H1 (cell line): ENCODE results near the gene CAMK2D. TPM values are rescaled to one million over a fixed set of nuclear protein-coding genes. Genes with fewer than 3 reads are reported as not detected.

Experiments used
- GABPA ChIP-seq: IDR thresholded peaks from 2 replicates; pipeline ENCODE4 v1.6.1; 2011; ENCODE audit warnings: mild to moderate bottlenecking, low read length, moderate library complexity, borderline replicate concordance; ENCODE audit not compliant: insufficient read depth
- MAFK ChIP-seq: IDR thresholded peaks from 2 replicates; pipeline ENCODE4 v1.6.1; 2012; ENCODE audit warnings: low read depth, mild to moderate bottlenecking, improper control_type of control experiment, low read length
- polyA plus RNA-seq, 7 experiments: library from polyadenylated mRNA; depleted of rRNA in 3 of 7; stranded (reverse) in 5 of 7; unstranded in 2 of 7; fragments of >200 nt in 5 of 7; fragments of 200-250 nt in 2 of 7; gene quantifications; 1 replicate in 5 of 7; 2 replicates in 1 of 7; 4 replicates in 1 of 7; pipeline versions ENCODE4 v1.2.1 to v1.2.3, GENCODE V29; 2011 to 2013; ENCODE audit warnings: missing spikeins in 2 of 7, mixed read lengths in 2 of 7
- total RNA-seq: library from RNA; stranded (reverse); fragmentation: NEBNext Ultra II Directional; extraction: Animal tissue kit (Norgen Biotek cat#: 25700); gene quantifications from 2 replicates; pipeline ENCODE4 v1.2.1, GENCODE V29; 2021

Gene CAMK2D
- total and polyA plus RNA-seq, 2 of the 8 experiments (the other 6 are each of a cell fraction or from before 2014, with no cell fraction given): 3.2 to 7.0 TPM

- TF ChIP-seq MAFK (no peak), GABPA (no peak)
Observed at GRCh38 chr4:113504422-113504821, 257.1 kb downstream of the CAMK2D start (continued).
